Left lobe of liver (tissue), 2 donors: ENCODE measurements around the gene ARRDC1. TPM values are rescaled to one million over a fixed set of nuclear protein-coding genes. Genes with fewer than 3 reads are reported as not detected.
A peak's percentile ranks its signal among the peaks of the same experiment; 100 is the strongest.
"Not testable (repeated sequence)": the region's sequence is repeated elsewhere in the genome, so short reads cannot be mapped to it uniquely, and the experiment has no call there.

Experiments used
- ATAC-seq: fragments of 200-7000 bp; cut with Tn5 transposase; one replicate; pipeline ENCODE4 v1.9.1; 2020; ENCODE audit warnings: mild to moderate bottlenecking, moderate library complexity
- DNase-seq: peaks from one replicate; pipeline ENCODE4 v3.0.0-alpha.2; 2020; ENCODE audit warnings: low spot score
- total RNA-seq: library from RNA; stranded (reverse); gene quantifications from one replicate; pipeline ENCODE4 v1.2.1, GENCODE V29; 2021
- donor health status: DM: no; HTN: no; CAD: no; lungs with moderate emphysema.
- donor health status: DM: no; HTN: yes; CAD: no.

ARRDC1 gene
- total RNA-seq: 29.0 TPM

- DNase-seq (peak; percentile 92), ATAC-seq (peak; percentile 80)
Measured at GRCh38 chr9:137605121-137606004, at the start of gene ARRDC1. ARRDC1 (plus strand) TSS chr9:137605686; CDS start chr9:137605718, 32 bp downstream.

- peak; percentile 54 for ATAC-seq
- peak; percentile 83 for DNase-seq
Measured at GRCh38 chr9:137556069-137556838, 49.2 kb upstream of the ARRDC1 start.

GRCh38 chr9:137558127-137558526 lies 47.4 kb upstream of the ARRDC1 start:
- no peak for DNase-seq
- ATAC-seq: no peak

- DNase-seq: no peak
- no peak for ATAC-seq
Measured at GRCh38 chr9:137564134-137564533, 41.4 kb upstream of the ARRDC1 start.

- no peak for DNase-seq
- no peak for ATAC-seq
Measured at GRCh38 chr9:137564817-137565411, 40.6 kb upstream of the ARRDC1 start.

- not testable (repeated sequence) for DNase-seq, ATAC-seq
Measured at GRCh38 chr9:137568445-137568844, 37.0 kb upstream of the ARRDC1 start.

- no peak for DNase-seq
- ATAC-seq: no peak
Measured at GRCh38 chr9:137569609-137570203, 35.8 kb upstream of the ARRDC1 start.

- ATAC-seq (no peak), DNase-seq (no peak)
Measured at GRCh38 chr9:137570566-137570965, 34.9 kb upstream of the ARRDC1 start.

- DNase-seq (no peak), ATAC-seq (no peak)
Measured at GRCh38 chr9:137574192-137574591, 31.3 kb upstream of the ARRDC1 start.

GRCh38 chr9:137575364-137575715 lies 30.1 kb upstream of the ARRDC1 start:
- DNase-seq (no peak), ATAC-seq (no peak)

- DNase-seq: no peak
Measured at GRCh38 chr9:137575716-137576411, 29.6 kb upstream of the ARRDC1 start.

GRCh38 chr9:137578518-137579258 lies 26.8 kb upstream of the ARRDC1 start, which contains the start of gene DPH7:
DPH7 (minus strand) TSS chr9:137578925; CDS start chr9:137578777, 148 bp downstream.
- DNase-seq: peak; percentile 97
- ATAC-seq: peak; percentile 97

More at GRCh38 chr9:137575716-137576411, 29.6 kb upstream of the ARRDC1 start:
- ATAC-seq: no peak

GRCh38 chr9:137579259-137579604 lies 26.3 kb upstream of the ARRDC1 start:
- no peak for ATAC-seq
- DNase-seq: no peak

GRCh38 chr9:137580209-137580953 lies 25.1 kb upstream of the ARRDC1 start:
- ATAC-seq: no peak
- DNase-seq: no peak

GRCh38 chr9:137580954-137581322 lies 24.5 kb upstream of the ARRDC1 start:
- no peak for ATAC-seq

GRCh38 chr9:137581361-137582285 lies 23.9 kb upstream of the ARRDC1 start:
- DNase-seq: no peak
- no peak for ATAC-seq

More at GRCh38 chr9:137580954-137581322, 24.5 kb upstream of the ARRDC1 start:
- no peak for DNase-seq

- ATAC-seq: no peak
- DNase-seq: no peak
Measured at GRCh38 chr9:137582286-137582860, 23.1 kb upstream of the ARRDC1 start.

- no peak for DNase-seq
- ATAC-seq: no peak
Measured at GRCh38 chr9:137583347-137583746, 22.1 kb upstream of the ARRDC1 start.
